Transverse colon (tissue), 4 donors: ENCODE results near the gene GRM8.

Source experiments
- EP300 ChIP-seq: sonication (generic); formaldehyde crosslinking; IDR thresholded peaks from one replicate; pipeline ENCODE4 v1.6.1; 2017; ENCODE audit warnings: antibody characterized with exemption, low read depth
- POLR2A ChIP-seq: fragments of 450-650 bp; IDR thresholded peaks from one replicate; pipeline ENCODE4 v1.6.1; 2016; ENCODE audit warnings: antibody characterized with exemption, mild to moderate bottlenecking, moderate library complexity
- POLR2AphosphoS5 ChIP-seq, 3 donors: sonication (generic); formaldehyde crosslinking; IDR thresholded peaks; one replicate each; pipeline ENCODE4 v1.6.1; 2016; ENCODE audit warnings: antibody characterized with exemption in 3 of 3
- TF ChIP-seq, protein P1 (sequence below), 5 experiments: fragments of 200-600 bp in 3 of 5; fragments of 450-650 bp in 2 of 5; sonication (generic) in 3 of 5; IDR thresholded peaks; 1 replicate in 2 of 5; 2 replicates in 3 of 5; pipeline ENCODE4 v1.5.1; 2016 to 2017; ENCODE audit warnings: antibody characterized with exemption in 5 of 5, inconsistent platforms in 3 of 5, mild to moderate bottlenecking in 2 of 5, moderate library complexity in 1 of 5

- TF ChIP-seq, protein P1, sequence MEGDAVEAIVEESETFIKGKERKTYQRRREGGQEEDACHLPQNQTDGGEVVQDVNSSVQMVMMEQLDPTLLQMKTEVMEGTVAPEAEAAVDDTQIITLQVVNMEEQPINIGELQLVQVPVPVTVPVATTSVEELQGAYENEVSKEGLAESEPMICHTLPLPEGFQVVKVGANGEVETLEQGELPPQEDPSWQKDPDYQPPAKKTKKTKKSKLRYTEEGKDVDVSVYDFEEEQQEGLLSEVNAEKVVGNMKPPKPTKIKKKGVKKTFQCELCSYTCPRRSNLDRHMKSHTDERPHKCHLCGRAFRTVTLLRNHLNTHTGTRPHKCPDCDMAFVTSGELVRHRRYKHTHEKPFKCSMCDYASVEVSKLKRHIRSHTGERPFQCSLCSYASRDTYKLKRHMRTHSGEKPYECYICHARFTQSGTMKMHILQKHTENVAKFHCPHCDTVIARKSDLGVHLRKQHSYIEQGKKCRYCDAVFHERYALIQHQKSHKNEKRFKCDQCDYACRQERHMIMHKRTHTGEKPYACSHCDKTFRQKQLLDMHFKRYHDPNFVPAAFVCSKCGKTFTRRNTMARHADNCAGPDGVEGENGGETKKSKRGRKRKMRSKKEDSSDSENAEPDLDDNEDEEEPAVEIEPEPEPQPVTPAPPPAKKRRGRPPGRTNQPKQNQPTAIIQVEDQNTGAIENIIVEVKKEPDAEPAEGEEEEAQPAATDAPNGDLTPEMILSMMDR (IDR thresholded peaks at IDR 0.05), result no peak
- TF ChIP-seq POLR2AphosphoS5 (IDR thresholded peaks at IDR 0.05) (no peak), POLR2A (no peak), EP300 (no peak)
Observed at GRCh38 chr7:126657599-126658358, 595.0 kb downstream of the GRM8 start.
